GM23338 (cell line): Measurements from ENCODE around the gene PIGS. TPM values are rescaled to one million over a fixed set of nuclear protein-coding genes. Genes with fewer than 3 reads are reported as not detected.

Experiments
- ATAC-seq: fragments of 200-7000 bp; cut with Tn5 transposase; 3 replicates; pipeline ENCODE4 v1.9.1; 2020
- DNase-seq: peaks from one replicate; pipeline ENCODE4 v3.0.0-alpha.2; 2015; ENCODE audit warnings: low spot score
- H2AFZ ChIP-seq: fragments of 200-600 bp; sonication (generic); 2 replicates; pipeline ENCODE4 v1.8.0; 2016; ENCODE audit warnings: antibody characterized with exemption, mild to moderate bottlenecking, moderate library complexity
- H3F3A ChIP-seq: fragments of 200-600 bp; sonication (generic); replicated peaks from 2 replicates; pipeline ENCODE4 v1.8.0; 2017; ENCODE audit warnings: antibody characterized with exemption, mixed run types, low read depth
- H3K27ac ChIP-seq: fragments of 200-600 bp; sonication (generic); 2 replicates; pipeline ENCODE4 v1.6.1; 2016; ENCODE audit warnings: low read depth
- H3K27me3 ChIP-seq: fragments of 200-600 bp; sonication (generic); 2 replicates; pipeline ENCODE4 v1.8.0; 2016; ENCODE audit warnings: mild to moderate bottlenecking, mixed run types, moderate library complexity; ENCODE audit not compliant: insufficient read depth
- H3K36me3 ChIP-seq: fragments of 200-600 bp; sonication (generic); 2 replicates; pipeline ENCODE4 v1.8.0; 2016; ENCODE audit warnings: mild to moderate bottlenecking; ENCODE audit not compliant: insufficient read depth
- H3K4me1 ChIP-seq: fragments of 200-600 bp; sonication (generic); 2 replicates; pipeline ENCODE4 v1.8.0; 2016; ENCODE audit warnings: mild to moderate bottlenecking, moderate library complexity; ENCODE audit not compliant: insufficient read depth
- H3K4me2 ChIP-seq: fragments of 200-600 bp; sonication (generic); 2 replicates; pipeline ENCODE4 v1.7.1; 2017; ENCODE audit warnings: mixed run types
- H3K4me3 ChIP-seq: fragments of 200-600 bp; sonication (generic); 2 replicates; pipeline ENCODE4 v1.6.1; 2016; ENCODE audit warnings: mixed run types
- H3K79me2 ChIP-seq: fragments of 200-600 bp; sonication (generic); replicated peaks from 2 replicates; pipeline ENCODE4 v1.8.0; 2017; ENCODE audit warnings: mild to moderate bottlenecking; ENCODE audit not compliant: insufficient read depth
- H3K9me2 ChIP-seq: fragments of 200-600 bp; sonication (generic); 2 replicates; pipeline ENCODE4 v1.8.0; 2017; ENCODE audit not compliant: insufficient read depth
- H4K20me1 ChIP-seq: fragments of 200-600 bp; sonication (generic); replicated peaks from 2 replicates; pipeline ENCODE4 v1.8.0; 2017; ENCODE audit warnings: mild to moderate bottlenecking; ENCODE audit not compliant: insufficient read depth
- H3K27ac Mint-ChIP-seq: 2 replicates; pipeline ENCODE4 v1.8.0; 2020; ENCODE audit warnings: inconsistent platforms, mild to moderate bottlenecking, moderate library complexity, mixed read lengths
- H3K27me3 Mint-ChIP-seq: 3 replicates; pipeline ENCODE4 v1.8.0; 2022; ENCODE audit warnings: low read depth, mild to moderate bottlenecking, moderate library complexity, mixed read lengths, inconsistent platforms; ENCODE audit not compliant: insufficient read depth, poor library complexity
- H3K36me3 Mint-ChIP-seq: 3 replicates; pipeline ENCODE4 v1.8.0; 2021; ENCODE audit warnings: low read depth, mild to moderate bottlenecking, inconsistent platforms, moderate library complexity, mixed read lengths
- H3K4me1 Mint-ChIP-seq: 3 replicates; pipeline ENCODE4 v1.8.0; 2020; ENCODE audit warnings: mild to moderate bottlenecking, inconsistent platforms, mixed read lengths
- H3K4me3 Mint-ChIP-seq: 3 replicates; pipeline ENCODE4 v1.8.0; 2021; ENCODE audit warnings: moderate library complexity, mild to moderate bottlenecking, inconsistent platforms, mixed read lengths
- H3K9me3 Mint-ChIP-seq: 3 replicates; pipeline ENCODE4 v1.8.0; 2020; ENCODE audit warnings: moderate library complexity, mild to moderate bottlenecking, inconsistent platforms, mixed read lengths
- CREB1 ChIP-seq: fragments of 250-450 bp; sonication (Bioruptor Pico); IDR thresholded peaks from 2 replicates; pipeline ENCODE4 v1.5.0; 2020; ENCODE audit warnings: low read depth, mild to moderate bottlenecking, moderate library complexity
- EZH2 ChIP-seq: fragments of 200-600 bp; sonication (generic); IDR thresholded peaks from one replicate; pipeline ENCODE4 v1.8.0; 2017; ENCODE audit warnings: antibody characterized with exemption, mild to moderate bottlenecking, low read depth; ENCODE audit not compliant: unreplicated experiment
- EZH2phosphoT487 ChIP-seq: fragments of 200-600 bp; sonication (generic); IDR thresholded peaks from one replicate; pipeline ENCODE4 v1.8.1; 2018; ENCODE audit warnings: antibody characterized with exemption; ENCODE audit not compliant: unreplicated experiment
- JUNB ChIP-seq: IDR thresholded peaks from one replicate; pipeline ENCODE4 v1.6.1; 2016; ENCODE audit warnings: antibody characterized with exemption; ENCODE audit not compliant: unreplicated experiment
- NANOG ChIP-seq: IDR thresholded peaks from 2 replicates; pipeline ENCODE4 v1.6.1; 2016; ENCODE audit warnings: antibody characterized with exemption, borderline replicate concordance
- POLR2AphosphoS5 ChIP-seq: IDR thresholded peaks from 2 replicates; pipeline ENCODE4 v1.6.1; 2016; ENCODE audit warnings: antibody characterized with exemption, low read depth
- STAT1 ChIP-seq: IDR thresholded peaks from one replicate; pipeline ENCODE4 v1.6.1; 2016; ENCODE audit warnings: antibody characterized with exemption; ENCODE audit not compliant: unreplicated experiment
- ZNF114 ChIP-seq: fragments of 250-450 bp; sonication (Bioruptor Pico); IDR thresholded peaks from 2 replicates; pipeline ENCODE4 v1.5.0; 2020; ENCODE audit warnings: mild to moderate bottlenecking, moderate library complexity
- ZNF331 ChIP-seq: fragments of 250-450 bp; sonication (Bioruptor Pico); IDR thresholded peaks from 2 replicates; pipeline ENCODE4 v1.5.0; 2020; ENCODE audit warnings: low read depth, mild to moderate bottlenecking, moderate library complexity
- polyA plus RNA-seq: library from polyadenylated mRNA; unstranded; fragments of >200 nt; fragmentation: Nextera tagmentation; extraction: Ambion mirVana; gene quantifications from 2 replicates; pipeline ENCODE4 v1.2.1, GENCODE V29; 2016
- total RNA-seq: library from RNA; depleted of rRNA; stranded (reverse); fragments of >200 nt; shearing (Covaris generic); gene quantifications from 2 replicates; pipeline ENCODE4 v1.2.3, GENCODE V29; 2014
- TF ChIP-seq, protein P1 (sequence below): fragments of 250-450 bp; sonication (Bioruptor Pico); IDR thresholded peaks from 2 replicates; pipeline ENCODE4 v1.5.0; 2020; ENCODE audit warnings: mild to moderate bottlenecking, moderate library complexity
- TF ChIP-seq, protein P2 (sequence below): IDR thresholded peaks from 2 replicates; pipeline ENCODE4 v1.6.1; 2016; ENCODE audit warnings: antibody characterized with exemption
- TF ChIP-seq, protein P3 (sequence below), 2 experiments: fragments of 200-600 bp in 1 of 2; sonication (generic) in 1 of 2; conservative IDR thresholded peaks; 2 replicates each; pipeline versions ENCODE4 v1.5.1 to v1.6.1; 2016 to 2017; ENCODE audit warnings: antibody characterized with exemption in 2 of 2, low read depth in 2 of 2, mild to moderate bottlenecking in 2 of 2, moderate library complexity in 1 of 2
- TF ChIP-seq, protein P4 (sequence below): IDR thresholded peaks from one replicate; pipeline ENCODE4 v1.6.1; 2018; ENCODE audit warnings: antibody characterized with exemption; ENCODE audit not compliant: unreplicated experiment

The PIGS gene
- total and polyA plus RNA-seq, 2 experiments from 2014 or later, result 16.4 to 53.2 TPM

DNA sequence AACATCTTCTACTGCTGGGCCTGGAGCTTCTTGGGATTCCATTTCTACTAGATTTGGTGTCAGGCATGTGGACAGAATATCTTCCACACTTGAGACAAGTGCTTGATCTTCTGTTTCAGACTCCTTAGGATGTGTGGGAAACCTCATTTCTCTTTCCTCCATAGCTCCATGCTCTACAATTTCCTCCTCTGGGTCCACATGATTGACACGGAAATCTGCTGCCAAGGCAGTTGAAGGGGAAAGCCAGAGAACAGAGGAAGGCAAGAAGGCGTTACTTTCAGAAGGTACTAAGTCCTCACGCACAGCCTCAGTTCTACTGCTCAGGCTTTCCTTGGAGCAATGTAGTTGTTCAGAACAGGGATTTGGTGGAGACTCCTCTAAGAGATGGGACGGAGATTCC is 20.9 kb upstream of the PIGS start:
- no peak overlapping the region for H3K27ac Mint-ChIP-seq
- TF ChIP-seq, protein P1, sequence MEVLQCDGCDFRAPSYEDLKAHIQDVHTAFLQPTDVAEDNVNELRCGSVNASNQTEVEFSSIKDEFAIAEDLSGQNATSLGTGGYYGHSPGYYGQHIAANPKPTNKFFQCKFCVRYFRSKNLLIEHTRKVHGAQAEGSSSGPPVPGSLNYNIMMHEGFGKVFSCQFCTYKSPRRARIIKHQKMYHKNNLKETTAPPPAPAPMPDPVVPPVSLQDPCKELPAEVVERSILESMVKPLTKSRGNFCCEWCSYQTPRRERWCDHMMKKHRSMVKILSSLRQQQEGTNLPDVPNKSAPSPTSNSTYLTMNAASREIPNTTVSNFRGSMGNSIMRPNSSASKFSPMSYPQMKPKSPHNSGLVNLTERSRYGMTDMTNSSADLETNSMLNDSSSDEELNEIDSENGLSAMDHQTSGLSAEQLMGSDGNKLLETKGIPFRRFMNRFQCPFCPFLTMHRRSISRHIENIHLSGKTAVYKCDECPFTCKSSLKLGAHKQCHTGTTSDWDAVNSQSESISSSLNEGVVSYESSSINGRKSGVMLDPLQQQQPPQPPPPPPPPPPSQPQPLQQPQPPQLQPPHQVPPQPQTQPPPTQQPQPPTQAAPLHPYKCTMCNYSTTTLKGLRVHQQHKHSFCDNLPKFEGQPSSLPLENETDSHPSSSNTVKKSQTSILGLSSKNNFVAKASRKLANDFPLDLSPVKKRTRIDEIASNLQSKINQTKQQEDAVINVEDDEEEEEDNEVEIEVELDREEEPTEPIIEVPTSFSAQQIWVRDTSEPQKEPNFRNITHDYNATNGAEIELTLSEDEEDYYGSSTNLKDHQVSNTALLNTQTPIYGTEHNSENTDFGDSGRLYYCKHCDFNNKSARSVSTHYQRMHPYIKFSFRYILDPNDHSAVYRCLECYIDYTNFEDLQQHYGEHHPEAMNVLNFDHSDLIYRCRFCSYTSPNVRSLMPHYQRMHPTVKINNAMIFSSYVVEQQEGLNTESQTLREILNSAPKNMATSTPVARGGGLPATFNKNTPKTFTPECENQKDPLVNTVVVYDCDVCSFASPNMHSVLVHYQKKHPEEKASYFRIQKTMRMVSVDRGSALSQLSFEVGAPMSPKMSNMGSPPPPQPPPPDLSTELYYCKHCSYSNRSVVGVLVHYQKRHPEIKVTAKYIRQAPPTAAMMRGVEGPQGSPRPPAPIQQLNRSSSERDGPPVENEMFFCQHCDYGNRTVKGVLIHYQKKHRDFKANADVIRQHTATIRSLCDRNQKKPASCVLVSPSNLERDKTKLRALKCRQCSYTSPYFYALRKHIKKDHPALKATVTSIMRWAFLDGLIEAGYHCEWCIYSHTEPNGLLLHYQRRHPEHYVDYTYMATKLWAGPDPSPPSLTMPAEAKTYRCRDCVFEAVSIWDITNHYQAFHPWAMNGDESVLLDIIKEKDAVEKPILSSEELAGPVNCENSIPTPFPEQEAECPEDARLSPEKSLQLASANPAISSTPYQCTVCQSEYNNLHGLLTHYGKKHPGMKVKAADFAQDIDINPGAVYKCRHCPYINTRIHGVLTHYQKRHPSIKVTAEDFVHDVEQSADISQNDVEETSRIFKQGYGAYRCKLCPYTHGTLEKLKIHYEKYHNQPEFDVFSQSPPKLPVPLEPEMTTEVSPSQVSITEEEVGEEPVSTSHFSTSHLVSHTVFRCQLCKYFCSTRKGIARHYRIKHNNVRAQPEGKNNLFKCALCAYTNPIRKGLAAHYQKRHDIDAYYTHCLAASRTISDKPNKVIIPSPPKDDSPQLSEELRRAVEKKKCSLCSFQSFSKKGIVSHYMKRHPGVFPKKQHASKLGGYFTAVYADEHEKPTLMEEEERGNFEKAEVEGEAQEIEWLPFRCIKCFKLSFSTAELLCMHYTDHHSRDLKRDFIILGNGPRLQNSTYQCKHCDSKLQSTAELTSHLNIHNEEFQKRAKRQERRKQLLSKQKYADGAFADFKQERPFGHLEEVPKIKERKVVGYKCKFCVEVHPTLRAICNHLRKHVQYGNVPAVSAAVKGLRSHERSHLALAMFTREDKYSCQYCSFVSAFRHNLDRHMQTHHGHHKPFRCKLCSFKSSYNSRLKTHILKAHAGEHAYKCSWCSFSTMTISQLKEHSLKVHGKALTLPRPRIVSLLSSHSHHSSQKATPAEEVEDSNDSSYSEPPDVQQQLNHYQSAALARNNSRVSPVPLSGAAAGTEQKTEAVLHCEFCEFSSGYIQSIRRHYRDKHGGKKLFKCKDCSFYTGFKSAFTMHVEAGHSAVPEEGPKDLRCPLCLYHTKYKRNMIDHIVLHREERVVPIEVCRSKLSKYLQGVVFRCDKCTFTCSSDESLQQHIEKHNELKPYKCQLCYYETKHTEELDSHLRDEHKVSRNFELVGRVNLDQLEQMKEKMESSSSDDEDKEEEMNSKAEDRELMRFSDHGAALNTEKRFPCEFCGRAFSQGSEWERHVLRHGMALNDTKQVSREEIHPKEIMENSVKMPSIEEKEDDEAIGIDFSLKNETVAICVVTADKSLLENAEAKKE, result no peak
- TF ChIP-seq JUNB (no peak), EZH2phosphoT487 (no peak), ZNF331 (CRISPR knock-in tag) (no peak), NANOG (no peak), ZNF114 (CRISPR knock-in tag) (no peak), POLR2AphosphoS5 (no peak), CREB1 (CRISPR knock-in tag) (no peak), EZH2 (no peak), STAT1 (no peak)
- TF ChIP-seq, protein P2, sequence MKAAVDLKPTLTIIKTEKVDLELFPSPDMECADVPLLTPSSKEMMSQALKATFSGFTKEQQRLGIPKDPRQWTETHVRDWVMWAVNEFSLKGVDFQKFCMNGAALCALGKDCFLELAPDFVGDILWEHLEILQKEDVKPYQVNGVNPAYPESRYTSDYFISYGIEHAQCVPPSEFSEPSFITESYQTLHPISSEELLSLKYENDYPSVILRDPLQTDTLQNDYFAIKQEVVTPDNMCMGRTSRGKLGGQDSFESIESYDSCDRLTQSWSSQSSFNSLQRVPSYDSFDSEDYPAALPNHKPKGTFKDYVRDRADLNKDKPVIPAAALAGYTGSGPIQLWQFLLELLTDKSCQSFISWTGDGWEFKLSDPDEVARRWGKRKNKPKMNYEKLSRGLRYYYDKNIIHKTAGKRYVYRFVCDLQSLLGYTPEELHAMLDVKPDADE, result no peak
- TF ChIP-seq, protein P3, sequence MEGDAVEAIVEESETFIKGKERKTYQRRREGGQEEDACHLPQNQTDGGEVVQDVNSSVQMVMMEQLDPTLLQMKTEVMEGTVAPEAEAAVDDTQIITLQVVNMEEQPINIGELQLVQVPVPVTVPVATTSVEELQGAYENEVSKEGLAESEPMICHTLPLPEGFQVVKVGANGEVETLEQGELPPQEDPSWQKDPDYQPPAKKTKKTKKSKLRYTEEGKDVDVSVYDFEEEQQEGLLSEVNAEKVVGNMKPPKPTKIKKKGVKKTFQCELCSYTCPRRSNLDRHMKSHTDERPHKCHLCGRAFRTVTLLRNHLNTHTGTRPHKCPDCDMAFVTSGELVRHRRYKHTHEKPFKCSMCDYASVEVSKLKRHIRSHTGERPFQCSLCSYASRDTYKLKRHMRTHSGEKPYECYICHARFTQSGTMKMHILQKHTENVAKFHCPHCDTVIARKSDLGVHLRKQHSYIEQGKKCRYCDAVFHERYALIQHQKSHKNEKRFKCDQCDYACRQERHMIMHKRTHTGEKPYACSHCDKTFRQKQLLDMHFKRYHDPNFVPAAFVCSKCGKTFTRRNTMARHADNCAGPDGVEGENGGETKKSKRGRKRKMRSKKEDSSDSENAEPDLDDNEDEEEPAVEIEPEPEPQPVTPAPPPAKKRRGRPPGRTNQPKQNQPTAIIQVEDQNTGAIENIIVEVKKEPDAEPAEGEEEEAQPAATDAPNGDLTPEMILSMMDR (conservative IDR thresholded peaks at IDR 0.05; ENCODE audit: low read depth in 2 of 2), result no peak
- TF ChIP-seq, protein P4, sequence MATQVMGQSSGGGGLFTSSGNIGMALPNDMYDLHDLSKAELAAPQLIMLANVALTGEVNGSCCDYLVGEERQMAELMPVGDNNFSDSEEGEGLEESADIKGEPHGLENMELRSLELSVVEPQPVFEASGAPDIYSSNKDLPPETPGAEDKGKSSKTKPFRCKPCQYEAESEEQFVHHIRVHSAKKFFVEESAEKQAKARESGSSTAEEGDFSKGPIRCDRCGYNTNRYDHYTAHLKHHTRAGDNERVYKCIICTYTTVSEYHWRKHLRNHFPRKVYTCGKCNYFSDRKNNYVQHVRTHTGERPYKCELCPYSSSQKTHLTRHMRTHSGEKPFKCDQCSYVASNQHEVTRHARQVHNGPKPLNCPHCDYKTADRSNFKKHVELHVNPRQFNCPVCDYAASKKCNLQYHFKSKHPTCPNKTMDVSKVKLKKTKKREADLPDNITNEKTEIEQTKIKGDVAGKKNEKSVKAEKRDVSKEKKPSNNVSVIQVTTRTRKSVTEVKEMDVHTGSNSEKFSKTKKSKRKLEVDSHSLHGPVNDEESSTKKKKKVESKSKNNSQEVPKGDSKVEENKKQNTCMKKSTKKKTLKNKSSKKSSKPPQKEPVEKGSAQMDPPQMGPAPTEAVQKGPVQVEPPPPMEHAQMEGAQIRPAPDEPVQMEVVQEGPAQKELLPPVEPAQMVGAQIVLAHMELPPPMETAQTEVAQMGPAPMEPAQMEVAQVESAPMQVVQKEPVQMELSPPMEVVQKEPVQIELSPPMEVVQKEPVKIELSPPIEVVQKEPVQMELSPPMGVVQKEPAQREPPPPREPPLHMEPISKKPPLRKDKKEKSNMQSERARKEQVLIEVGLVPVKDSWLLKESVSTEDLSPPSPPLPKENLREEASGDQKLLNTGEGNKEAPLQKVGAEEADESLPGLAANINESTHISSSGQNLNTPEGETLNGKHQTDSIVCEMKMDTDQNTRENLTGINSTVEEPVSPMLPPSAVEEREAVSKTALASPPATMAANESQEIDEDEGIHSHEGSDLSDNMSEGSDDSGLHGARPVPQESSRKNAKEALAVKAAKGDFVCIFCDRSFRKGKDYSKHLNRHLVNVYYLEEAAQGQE, result no peak
- no peaks in the 10 kb centered on the region for H3K27me3 ChIP-seq
- H3F3A ChIP-seq, result no peaks in the 10 kb centered on the region; the same call in 1 of the 2 replicates
- DNase-seq, result no peak
- H3K36me3 ChIP-seq, result peaks cover 75% of the 10 kb centered on the region
- H3K36me3 Mint-ChIP-seq, result peaks cover 69% of the 10 kb centered on the region
- peaks cover 20% of the 10 kb centered on the region for H4K20me1 ChIP-seq
- H3K9me2 ChIP-seq, result no peaks in the 10 kb centered on the region
- H3K27me3 Mint-ChIP-seq, result no peaks in the 10 kb centered on the region
- no peak for ATAC-seq
- H2AFZ ChIP-seq, result no peak overlapping the region
- no peak overlapping the region for H3K4me2 ChIP-seq
- no peak overlapping the region for H3K4me3 Mint-ChIP-seq
- peaks cover under 1% of the 10 kb centered on the region; the same call in 2 of the 3 replicates for H3K4me1 Mint-ChIP-seq
- H3K27ac ChIP-seq, result no peak overlapping the region
- no peak overlapping the region for H3K4me3 ChIP-seq
- H3K79me2 ChIP-seq, result peaks cover 34% of the 10 kb centered on the region
- H3K9me3 Mint-ChIP-seq, result no peaks in the 10 kb centered on the region
- no peaks in the 10 kb centered on the region for H3K4me1 ChIP-seq
